Activated T-cell treated with anti-CD3 and anti-CD28 coated beads, Interleukin-2, amount 50 U/mL, for 1 hour (primary cell): ENCODE data around the gene EXOSC10.
"Not testable (repeated sequence)": the region's sequence is repeated elsewhere in the genome, so short reads cannot be mapped to it uniquely, and the experiment has no call there.

Experiments used
- DNase-seq: peaks from one replicate; pipeline ENCODE4 v3.0.0-alpha.2; 2020

Gene EXOSC10

DNA sequence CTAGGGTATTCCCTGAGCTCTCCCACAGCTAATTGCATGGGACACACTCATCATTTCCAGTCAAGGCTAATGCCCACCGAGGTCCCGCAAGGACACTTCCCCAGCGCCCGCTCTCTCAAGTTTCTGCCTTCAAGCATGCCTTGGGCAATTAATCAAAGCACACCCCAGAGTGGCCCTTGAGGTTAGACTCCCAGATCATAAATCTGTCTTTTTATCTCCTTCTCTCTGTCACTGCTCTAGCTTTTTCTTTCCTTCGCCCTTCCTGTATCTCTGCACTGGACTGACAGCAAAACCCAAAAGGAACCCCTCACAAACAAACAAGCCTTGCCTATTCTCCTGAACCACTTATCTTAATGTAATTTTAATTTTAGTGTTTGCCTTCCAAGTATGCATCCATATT lies 7.9 kb upstream of the EXOSC10 start:
- no peak for DNase-seq

GRCh38 chr1:11105586-11105985 lies 5.9 kb upstream of the EXOSC10 start:
- DNase-seq: no peak

GRCh38 chr1:11101347-11101746 lies 1.7 kb upstream of the EXOSC10 start:
- no peak for DNase-seq

DNA sequence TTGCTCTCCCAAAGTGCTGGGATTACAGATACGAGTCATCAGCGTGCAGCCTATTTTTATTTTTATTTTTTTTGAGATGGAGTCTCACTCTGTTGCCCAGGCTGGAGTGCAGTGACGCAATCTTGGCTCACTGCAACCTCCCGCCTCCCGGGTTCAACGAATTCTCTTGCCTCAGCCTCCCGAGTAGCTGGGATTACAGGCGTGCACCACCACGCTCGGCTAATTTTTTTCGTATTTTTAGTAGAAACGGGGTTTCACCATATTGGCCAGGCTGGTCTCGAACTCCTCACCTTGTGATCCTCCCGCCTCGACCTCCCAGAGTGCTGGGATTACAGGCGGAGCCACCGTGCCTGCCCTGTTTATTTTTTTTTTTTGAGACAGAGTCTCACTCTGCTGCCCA lies 1.1 kb upstream of the EXOSC10 start:
- not testable (repeated sequence) for DNase-seq

GRCh38 chr1:11100149-11100493 lies 452 bp upstream of the EXOSC10 start:
- DNase-seq: no peak

- no peak for DNase-seq
Observed at GRCh38 chr1:11098931-11099309, 749 bp downstream of the EXOSC10 start.

DNA sequence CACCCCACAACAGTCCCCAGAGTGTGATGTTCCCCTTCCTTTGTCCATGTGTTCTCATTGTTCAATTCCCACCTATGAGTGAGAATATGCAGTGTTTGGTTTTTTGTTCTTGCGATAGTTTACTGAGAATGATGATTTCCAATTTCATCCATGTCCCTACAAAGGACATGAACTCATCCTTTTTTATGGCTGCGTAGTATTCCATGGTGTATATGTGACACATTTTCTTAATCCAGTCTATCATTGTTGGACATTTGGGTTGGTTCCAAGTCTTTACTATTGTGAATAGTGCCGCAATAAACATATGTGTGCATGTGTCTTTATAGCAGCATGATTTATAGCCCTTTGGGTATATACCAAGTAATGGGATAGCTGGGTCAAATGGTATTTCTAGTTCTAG lies 15.9 kb downstream of the EXOSC10 start:
- DNase-seq: not testable (repeated sequence)

GRCh38 chr1:11080931-11081330 lies 18.7 kb downstream of the EXOSC10 start:
- DNase-seq: no peak

DNA sequence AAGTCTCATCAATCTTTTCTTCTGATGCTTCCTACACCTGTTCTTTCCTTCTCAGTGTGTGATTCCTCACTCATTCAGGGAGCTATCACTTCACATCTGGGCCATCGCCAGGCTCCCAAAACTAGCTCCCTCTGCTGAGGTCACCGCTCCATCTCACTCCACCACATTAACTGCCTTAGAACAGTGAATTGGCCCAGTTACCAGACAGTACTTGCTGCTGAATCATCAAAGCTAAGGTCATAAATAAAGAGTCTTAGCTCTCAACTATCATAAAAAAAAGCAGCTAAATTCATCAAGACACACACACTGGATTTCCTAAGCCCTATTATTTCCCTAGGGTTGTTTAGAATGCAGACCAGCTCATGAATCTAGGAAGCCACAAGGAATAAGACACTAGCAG lies 21.0 kb downstream of the EXOSC10 start:
- DNase-seq: no peak

GRCh38 chr1:11073398-11073797 lies 26.3 kb downstream of the EXOSC10 start:
- DNase-seq: not testable (repeated sequence)

GRCh38 chr1:11072216-11072917 lies 27.3 kb downstream of the EXOSC10 start:
- DNase-seq: no peak

- DNase-seq: no peak
Observed at GRCh38 chr1:11071463-11072215, 28.0 kb downstream of the EXOSC10 start.

- no peak for DNase-seq
Observed at GRCh38 chr1:11070876-11071275, 28.8 kb downstream of the EXOSC10 start.

DNA sequence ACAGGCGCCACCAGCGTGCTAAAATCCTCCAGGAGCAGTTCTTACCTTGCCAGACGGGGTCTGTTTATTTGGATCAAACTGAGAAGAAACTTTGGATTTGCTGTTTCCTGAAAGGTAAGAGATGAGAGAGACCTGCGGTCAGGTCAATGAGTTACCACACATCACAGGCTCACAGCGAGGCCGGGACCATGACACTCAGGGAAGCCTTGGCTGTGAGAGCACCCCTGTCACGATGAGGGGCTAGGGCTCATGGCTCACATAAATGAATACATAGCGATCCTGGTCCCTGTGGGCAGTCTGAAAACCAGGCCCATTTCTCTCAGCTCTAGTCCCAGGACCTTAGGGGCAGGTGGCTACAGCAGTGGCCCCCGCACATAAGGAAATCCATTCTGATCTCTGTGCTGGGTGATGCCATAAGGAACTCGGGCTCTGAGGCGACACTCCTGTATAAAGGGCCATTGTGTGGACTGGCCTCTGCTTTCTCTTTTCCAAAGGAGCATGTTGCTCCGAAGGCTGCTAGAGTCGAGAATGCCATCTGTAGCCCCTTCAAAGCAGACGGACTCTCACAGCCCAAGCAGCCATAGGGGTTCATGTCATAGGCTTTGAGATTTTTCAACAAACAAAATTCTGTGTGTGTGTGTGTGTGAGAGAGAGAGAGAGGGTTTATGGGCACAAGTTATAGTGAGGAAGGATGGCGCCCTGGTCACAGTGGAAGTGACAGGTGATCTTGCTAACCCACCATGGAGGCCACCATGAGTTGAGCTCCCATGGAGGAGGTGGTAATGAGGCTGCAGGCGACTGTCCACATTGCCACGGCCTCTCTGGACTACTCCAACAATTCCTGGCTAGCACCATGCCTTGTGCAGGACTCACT lies 30.8 kb downstream of the EXOSC10 start:
- no peak for DNase-seq

DNA sequence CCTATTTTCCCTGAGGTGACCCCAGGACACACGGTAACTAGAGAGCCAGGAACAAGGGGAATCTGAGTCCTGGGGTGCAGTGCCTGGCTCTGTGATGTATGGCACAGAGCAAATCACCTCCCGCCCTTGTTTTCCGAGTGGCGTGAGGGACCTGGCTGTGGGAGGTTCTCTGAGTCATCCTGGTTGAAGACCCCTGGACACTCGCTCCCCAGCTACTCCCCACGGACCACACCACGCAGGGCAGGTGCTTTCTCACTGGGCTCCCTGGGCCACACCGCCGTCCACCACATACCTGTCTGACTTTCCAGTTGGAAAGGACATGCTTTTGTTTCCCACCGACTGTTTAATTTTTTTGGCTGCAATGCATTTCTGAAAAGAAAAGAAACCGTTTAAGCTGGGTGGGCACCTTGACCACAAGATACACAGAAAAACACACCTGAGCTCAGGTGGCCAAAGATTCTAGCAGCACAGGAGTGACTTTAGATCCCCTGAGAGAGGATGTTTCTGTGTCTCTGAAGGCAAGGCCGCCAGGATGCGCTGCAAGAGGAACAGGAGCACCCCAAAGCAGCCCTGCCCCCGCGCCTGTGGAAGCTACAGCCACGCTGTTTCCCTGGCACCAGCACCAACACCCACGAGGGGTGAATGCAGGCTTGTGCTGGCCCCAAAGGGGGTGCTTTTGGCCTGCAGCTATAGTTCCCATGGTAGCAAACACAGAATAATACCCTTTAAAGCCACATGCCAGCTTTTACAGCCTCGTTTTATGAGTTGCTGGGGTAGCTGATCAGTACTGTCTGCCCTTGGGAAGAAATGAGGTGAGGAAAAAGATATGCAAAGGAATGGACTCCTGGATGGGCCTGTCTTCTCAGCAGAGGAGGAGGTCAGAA lies 31.7 kb downstream of the EXOSC10 start:
- DNase-seq: no peak

DNA sequence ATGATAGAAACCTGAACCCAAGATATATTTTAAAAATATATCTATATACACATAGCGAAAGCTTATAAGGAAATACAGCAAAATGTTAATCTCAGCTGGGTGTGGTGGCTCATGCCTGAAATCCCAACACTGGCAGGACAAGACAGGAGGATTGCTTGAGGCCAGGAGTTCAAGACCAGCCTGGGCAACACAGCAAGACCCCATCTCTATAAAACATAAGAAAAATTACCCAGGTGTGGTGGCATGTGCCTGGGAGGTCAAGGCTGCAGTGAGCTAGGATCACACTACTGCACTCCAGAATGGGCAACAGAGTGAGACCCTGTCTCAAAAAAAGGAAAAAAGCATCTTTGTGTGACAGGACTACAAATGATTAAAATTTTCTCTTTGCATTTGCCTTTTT lies 33.9 kb downstream of the EXOSC10 start:
- no peak for DNase-seq

GRCh38 chr1:11064942-11065341 lies 34.7 kb downstream of the EXOSC10 start:
- no peak for DNase-seq

- not testable (repeated sequence) for DNase-seq
Observed at GRCh38 chr1:11063937-11064537, 35.6 kb downstream of the EXOSC10 start.

GRCh38 chr1:11062965-11063401 lies 36.7 kb downstream of the EXOSC10 start:
- no peak for DNase-seq

GRCh38 chr1:11061652-11062365 lies 37.9 kb downstream of the EXOSC10 start:
- no peak for DNase-seq
